ENCODE measurements around the gene RNF167.

Gene RNF167

GRCh38 chr17:4994081-4994595 lies 54.1 kb downstream of the RNF167 start:
- Mint-ChIP-seq H3K4me1 (ENCODE audit: low read depth) (peaks cover 27% of the 10 kb centered on the region), H3K27ac (no peak overlapping the region), H3K27me3 (no peaks in the 10 kb centered on the region)

More at GRCh38 chr17:4994081-4994595, 54.1 kb downstream of the RNF167 start:
- Mint-ChIP-seq H3K9me3 (ENCODE audit: low read depth) (no peaks in the 10 kb centered on the region), H3K36me3 (peaks cover 4% of the 10 kb centered on the region), H3K4me3 (no peak overlapping the region)
